AG09319 (cell line): ENCODE data around the gene COPB2.
"Not testable (repeated sequence)": the region's sequence is repeated elsewhere in the genome, so short reads cannot be mapped to it uniquely, and the experiment has no call there.

Source experiments
- DNase-seq: peaks from one replicate; pipeline ENCODE4 v3.0.0-alpha.2; 2010; ENCODE audit warnings: low read depth; ENCODE audit errors: extremely low read depth
- CTCF ChIP-seq: IDR thresholded peaks from 2 replicates; pipeline ENCODE4 v1.5.1; 2011; ENCODE audit warnings: low read depth, mild to moderate bottlenecking, inconsistent platforms, low read length, moderate library complexity

Gene COPB2

DNA sequence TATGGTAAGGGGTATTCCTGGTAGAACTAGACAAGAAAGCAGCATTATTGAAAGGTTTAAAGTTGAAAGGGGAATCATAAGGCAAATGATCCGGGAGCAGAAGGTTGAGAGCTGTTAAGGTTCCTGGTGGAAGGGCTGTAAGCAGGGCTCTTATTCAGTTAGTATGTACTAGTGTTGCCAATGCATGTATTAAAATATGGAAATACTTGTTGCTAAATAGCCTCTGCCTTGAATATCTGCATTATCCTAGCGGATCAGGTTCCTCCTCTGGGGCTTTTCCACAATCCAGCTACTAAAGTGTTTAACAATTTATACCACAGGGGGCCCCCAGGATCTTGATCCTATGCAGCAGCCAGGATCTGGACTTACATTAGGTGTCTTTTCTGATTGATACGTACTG lies 7.3 kb upstream of the COPB2 start:
- no peak for DNase-seq
- TF ChIP-seq CTCF, result no peak

DNA sequence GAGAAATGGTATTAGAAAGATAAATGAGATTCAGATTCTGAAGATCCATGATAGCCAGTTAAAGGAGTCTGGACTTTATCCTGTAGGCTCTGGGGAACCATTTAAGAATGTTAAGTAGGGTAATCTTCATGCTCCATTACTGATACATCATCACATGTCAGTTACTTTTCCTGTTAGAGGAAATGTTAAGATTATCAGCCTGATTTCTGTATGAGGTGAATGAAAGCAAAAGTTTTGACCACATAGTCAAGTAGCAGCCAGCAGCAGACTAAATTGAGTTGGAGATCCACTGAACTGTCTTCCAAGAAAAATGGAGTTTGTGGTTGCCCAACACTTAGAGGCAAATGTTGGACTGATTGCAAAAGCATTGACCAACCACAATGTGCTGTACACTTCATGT lies 4.7 kb upstream of the COPB2 start:
- TF ChIP-seq CTCF, result no peak
- no peak for DNase-seq

- no peak for TF ChIP-seq CTCF
These were observed 461 bp downstream of the COPB2 start for GRCh38 chr3:139388821-139389551.

DNA sequence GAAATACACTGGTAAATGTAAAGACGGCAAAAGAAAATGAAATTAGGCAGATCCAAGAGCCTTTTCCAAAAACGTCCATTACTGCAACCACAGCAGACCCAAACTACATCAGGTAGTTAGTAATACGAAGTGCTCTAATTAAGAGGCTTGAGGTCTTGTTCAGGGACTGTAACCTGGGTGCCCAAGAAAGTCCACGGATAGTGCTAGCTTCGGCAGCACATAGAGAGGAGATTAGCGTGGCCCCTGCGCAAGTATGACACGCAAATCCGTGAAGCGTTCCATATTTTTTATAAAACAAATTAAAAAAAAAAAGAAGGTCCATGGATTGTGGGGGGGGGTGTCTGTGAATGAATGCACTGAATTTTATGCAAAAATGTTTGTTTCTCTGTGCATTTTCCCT lies 1.4 kb downstream of the COPB2 start:
- no peak for TF ChIP-seq CTCF

More at GRCh38 chr3:139388821-139389551, 461 bp downstream of the COPB2 start:
- no peak for DNase-seq

DNA sequence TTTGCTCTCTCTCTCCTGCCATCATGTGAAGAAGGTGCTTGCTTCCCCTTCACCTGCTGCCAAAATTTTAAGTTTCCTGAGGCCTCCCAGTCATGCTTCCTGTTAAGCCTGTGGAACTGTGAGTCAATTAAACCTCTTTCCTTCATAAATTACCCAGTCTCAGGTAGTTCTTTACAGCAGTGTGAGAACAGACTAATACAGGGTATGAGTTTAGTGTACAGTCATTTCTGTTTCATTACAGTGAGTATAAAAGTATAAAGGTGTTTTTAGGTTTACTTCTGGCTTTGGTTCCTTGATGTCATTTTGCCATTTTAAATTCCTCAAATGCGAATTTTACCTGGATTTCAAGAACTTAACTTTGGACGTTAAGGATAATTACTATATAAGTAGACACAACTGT lies 7.2 kb downstream of the COPB2 start:
- DNase-seq, result not testable (repeated sequence)

More for the DNA sequence above, 1.4 kb downstream of the COPB2 start:
- no peak for DNase-seq

DNA sequence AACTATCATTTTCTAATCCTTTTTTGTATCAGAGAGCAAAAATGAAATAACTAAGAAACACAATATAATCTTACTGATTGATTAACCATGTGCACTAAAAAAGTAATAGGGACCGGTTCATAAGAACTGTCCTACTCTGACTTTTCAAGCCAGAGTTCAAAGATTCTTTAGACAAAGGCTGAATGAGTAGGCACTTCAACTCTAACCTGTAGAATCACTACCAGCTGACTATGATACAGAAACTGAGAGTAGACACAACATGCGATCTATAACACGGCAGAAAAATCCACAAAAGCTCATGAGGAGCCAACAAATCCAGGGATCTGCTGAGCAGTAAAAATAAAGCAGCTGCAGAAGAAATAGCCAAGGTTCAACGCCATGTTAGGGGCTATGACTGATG lies 8.9 kb downstream of the COPB2 start:
- no peak for DNase-seq
- no peak for TF ChIP-seq CTCF

DNA sequence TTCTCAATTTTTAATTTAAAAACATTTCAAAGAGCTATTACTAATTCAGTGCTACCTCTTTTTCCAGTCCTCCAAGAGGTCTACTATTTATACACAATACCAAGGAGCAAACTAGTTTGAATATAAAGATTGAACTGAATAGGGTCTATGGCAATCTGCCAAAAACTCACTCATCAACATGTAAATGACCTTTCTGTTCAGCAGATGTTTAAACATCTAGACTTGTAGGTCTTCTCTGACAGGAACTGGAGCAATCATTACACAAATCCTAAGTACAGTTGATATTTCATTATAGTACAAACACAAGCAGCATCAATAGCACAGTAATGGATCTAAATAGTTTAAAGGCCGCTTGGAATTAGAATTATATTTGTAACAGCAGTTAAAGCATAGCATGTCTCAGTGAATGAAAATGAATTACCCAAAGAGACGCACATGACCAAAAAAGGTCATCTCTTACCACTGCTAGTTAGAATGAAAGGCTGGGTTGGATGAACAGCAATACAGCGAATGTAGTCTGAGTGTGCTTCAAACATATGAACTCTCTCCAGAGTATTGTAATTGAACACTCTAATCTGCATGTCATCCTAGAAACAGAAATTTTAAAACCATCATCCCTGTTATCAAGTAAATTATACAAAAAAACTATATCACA lies 10.7 kb downstream of the COPB2 start:
- no peak for TF ChIP-seq CTCF
- no peak for DNase-seq
